B cell (primary cell): ENCODE results near the gene F8. TPM values are rescaled to one million over a fixed set of nuclear protein-coding genes. Genes with fewer than 3 reads are reported as not detected.

ENCODE experiments used
- ATAC-seq: fragments of 200-7000 bp; cut with Tn5 transposase; one replicate; pipeline ENCODE4 v1.10.0; 2021; ENCODE audit warnings: low read depth, mild to moderate bottlenecking, moderate number of reproducible peaks, moderate library complexity
- CTCF ChIA-PET: fragments of 350-600 bp; sonication (Branson Sonifier 250); formaldehyde crosslinking; loops from one replicate; lab custom pipeline; 2021; ENCODE audit warnings: antibody characterized with exemption, inconsistent platforms; lab: Charles Lee
- POLR2A ChIA-PET: fragments of 350-600 bp; sonication (Branson Sonifier 250); formaldehyde crosslinking; loops from one replicate; lab custom pipeline; 2021; ENCODE audit warnings: antibody characterized with exemption; lab: Charles Lee
- DNase-seq: peaks from one replicate; pipeline ENCODE4 v3.0.0; 2013
- H2AFZ ChIP-seq: 2 replicates; pipeline ENCODE4 v1.6.1; 2012; ENCODE audit warnings: mild to moderate bottlenecking, low read depth, low read length; ENCODE audit not compliant: insufficient read depth, poor library complexity, severe bottlenecking
- H3K27ac ChIP-seq, 2 donors: 1 replicate in 1 of 2; 2 replicates in 1 of 2; pipeline ENCODE4 v1.5.1; 2012 to 2013; ENCODE audit warnings: low read length in 2 of 2, mild to moderate bottlenecking in 2 of 2, moderate library complexity in 1 of 2
- H3K27me3 ChIP-seq, 4 experiments: fragments of 200-600 bp in 1 of 4; sonication (generic) in 1 of 4; replicated peaks in 1 of 4; 1 replicate in 2 of 4; 2 replicates in 2 of 4; pipeline versions ENCODE4 v1.6.1 to v1.7.0; 2013 to 2016; ENCODE audit warnings: low read length in 3 of 4, mild to moderate bottlenecking in 2 of 4, mixed read lengths in 1 of 4, moderate library complexity in 1 of 4; ENCODE audit not compliant: insufficient read depth in 4 of 4, control insufficient read depth in 3 of 4; ENCODE audit errors: control extremely low read depth in 1 of 4
- H3K36me3 ChIP-seq, 2 experiments: replicated peaks in 1 of 2; 1 replicate in 1 of 2; 2 replicates in 1 of 2; pipeline versions ENCODE4 v1.6.1 to v1.7.1; 2013; ENCODE audit warnings: low read length in 1 of 2; ENCODE audit not compliant: insufficient read depth in 2 of 2, control insufficient read depth in 1 of 2; ENCODE audit errors: control extremely low read depth in 1 of 2, extremely low read depth in 1 of 2
- H3K4me1 ChIP-seq, 2 donors: fragments of 200-600 bp in 1 of 2; sonication (generic) in 1 of 2; 1 replicate in 1 of 2; 2 replicates in 1 of 2; pipeline versions ENCODE4 v1.5.1 to v1.6.1; 2013 to 2017; ENCODE audit warnings: low read length in 2 of 2; ENCODE audit not compliant: control insufficient read depth in 2 of 2, insufficient read depth in 2 of 2
- H3K4me2 ChIP-seq: replicated peaks from 2 replicates; pipeline ENCODE3; 2012; ENCODE audit warnings: mild to moderate bottlenecking, low read depth, low read length; ENCODE audit not compliant: poor library complexity, severe bottlenecking
- H3K4me3 ChIP-seq, 5 experiments: fragments of 200-600 bp in 1 of 5; sonication (generic) in 1 of 5; 1 replicate in 3 of 5; 2 replicates in 2 of 5; pipeline versions ENCODE4 v1.5.1 to v1.7.0; 2011 to 2016; ENCODE audit warnings: low read length in 4 of 5, mild to moderate bottlenecking in 4 of 5, low read depth in 2 of 5, control low read depth in 1 of 5, moderate library complexity in 1 of 5; ENCODE audit not compliant: insufficient read depth in 1 of 5; ENCODE audit errors: control extremely low read depth in 1 of 5, extremely low read depth in 1 of 5
- H3K79me2 ChIP-seq: fragments of 200-600 bp; sonication (generic); one replicate; pipeline ENCODE4 v1.6.0; 2016; ENCODE audit warnings: low read length; ENCODE audit not compliant: control insufficient read depth, insufficient read depth
- H3K9ac ChIP-seq: fragments of 200-600 bp; sonication (generic); 2 replicates; pipeline ENCODE4 v1.6.1; 2017; ENCODE audit warnings: mild to moderate bottlenecking, low read length, moderate library complexity
- H3K9me3 ChIP-seq, 3 donors: one replicate each; pipeline versions ENCODE4 v1.6.1 to v1.7.1; 2013; ENCODE audit warnings: low read length in 2 of 3; ENCODE audit not compliant: control insufficient read depth in 2 of 3, insufficient read depth in 1 of 3; ENCODE audit errors: control extremely low read depth in 1 of 3
- H4K20me1 ChIP-seq: 2 replicates; pipeline ENCODE4 v1.6.0; 2012; ENCODE audit warnings: mild to moderate bottlenecking, low read length; ENCODE audit not compliant: insufficient read depth, control insufficient read depth, poor library complexity, severe bottlenecking
- H3K27ac Mint-ChIP-seq: one replicate; pipeline ENCODE4 v1.8.0; 2021; ENCODE audit warnings: mixed read lengths
- H3K27me3 Mint-ChIP-seq: one replicate; pipeline ENCODE4 v1.8.0; 2021; ENCODE audit warnings: mixed read lengths
- H3K4me1 Mint-ChIP-seq: one replicate; pipeline ENCODE4 v1.8.0; 2021; ENCODE audit warnings: mixed read lengths
- H3K4me3 Mint-ChIP-seq: one replicate; pipeline ENCODE4 v1.8.0; 2021; ENCODE audit warnings: mixed read lengths
- H3K9me3 Mint-ChIP-seq: one replicate; pipeline ENCODE4 v1.8.0; 2022; ENCODE audit warnings: mixed read lengths; ENCODE audit not compliant: insufficient read depth
- CTCF ChIP-seq: fragments of 200-600 bp; IDR thresholded peaks from one replicate; pipeline ENCODE4 v1.8.0; 2022; ENCODE audit warnings: antibody characterized with exemption, mild to moderate bottlenecking
- EZH2 ChIP-seq: IDR thresholded peaks from 2 replicates; pipeline ENCODE4 v1.6.1; 2012; ENCODE audit warnings: borderline replicate concordance, low read depth, mild to moderate bottlenecking, moderate library complexity, low read length; ENCODE audit not compliant: insufficient read depth, poor library complexity, severe bottlenecking
- WGBS: methylation state at CpG from one replicate; pipeline ENCODE4 v1.1.5; 2013; ENCODE audit warnings: missing lambda C conversion rate; ENCODE audit not compliant: insufficient coverage; 5-methylcytosine and 5-hydroxymethylcytosine counted together
- intact Hi-C: fragments of 100-400 bp; cut with micrococcal nuclease; formaldehyde crosslinking; loops from one replicate; pipeline ENCODE4 v1.10.0; 2022
- polyA plus RNA-seq: library from polyadenylated mRNA; depleted of rRNA; stranded (reverse); fragments of >200 nt; gene quantifications from 2 replicates; pipeline ENCODE4 v1.2.3, GENCODE V29; 2012
- total RNA-seq, 2 donors: library from RNA; stranded (reverse); fragments of 120-200 nt in 1 of 2; gene quantifications; 1 replicate in 1 of 2; 2 replicates in 1 of 2; pipeline versions ENCODE4 v1.2.3 to v1.2.4, GENCODE V29; 2013 to 2022

Gene F8
- total and polyA plus RNA-seq, 2 donors (not counting 1 experiment from before 2014, with no cell fraction given), result 0.86 to 1.4 TPM

GRCh38 chrX:154968353-154968752 lies 54.2 kb downstream of the F8 start:
- DNase-seq, result no peak
- WGBS, result no CpG with 5 or more reads among the region's 2 CpGs

GRCh38 chrX:154967603-154968002 lies 54.9 kb downstream of the F8 start:
- Mint-ChIP-seq H3K27ac (no peak overlapping the region), H3K27me3 (no peaks in the 10 kb centered on the region), H3K4me3 (no peak overlapping the region), H3K4me1 (no peaks in the 10 kb centered on the region), H3K9me3 (no peaks in the 10 kb centered on the region)
- H3K27ac ChIP-seq, result no peak overlapping the region
- H3K9ac ChIP-seq, result no peak overlapping the region
- WGBS, result no CpG with 5 or more reads among the region's 1 CpG
- H3K36me3 ChIP-seq, result no peaks in the 10 kb centered on the region
- no peaks in the 10 kb centered on the region for H3K79me2 ChIP-seq
- no peaks in the 10 kb centered on the region for H3K9me3 ChIP-seq
- H3K4me1 ChIP-seq, result no peaks in the 10 kb centered on the region
- H2AFZ ChIP-seq, result no peak overlapping the region
- H3K4me3 ChIP-seq, result no peak overlapping the region
- no peak overlapping the region for H3K4me2 ChIP-seq
- no peak for DNase-seq
- ChIA-PET CTCF (no interaction called here), POLR2A (no interaction called here)
- no peaks in the 10 kb centered on the region for H4K20me1 ChIP-seq
- no peak for ATAC-seq
- intact Hi-C loops, result no loop called here
- no peak for TF ChIP-seq CTCF
- no peak for TF ChIP-seq EZH2
- no peaks in the 10 kb centered on the region for H3K27me3 ChIP-seq

More at GRCh38 chrX:154968353-154968752, 54.2 kb downstream of the F8 start:
- H3K27me3 ChIP-seq, result no peaks in the 10 kb centered on the region
- no peaks in the 10 kb centered on the region for H3K79me2 ChIP-seq
- no peaks in the 10 kb centered on the region for H3K9me3 ChIP-seq
- no peak overlapping the region for H3K27ac Mint-ChIP-seq
- no peaks in the 10 kb centered on the region for H3K4me1 ChIP-seq
- no peak overlapping the region for H3K4me3 Mint-ChIP-seq
- POLR2A ChIA-PET, result no interaction called here
- no peaks in the 10 kb centered on the region for H4K20me1 ChIP-seq
- H3K27me3 Mint-ChIP-seq, result no peaks in the 10 kb centered on the region
- no peaks in the 10 kb centered on the region for H3K9me3 Mint-ChIP-seq
- no peaks in the 10 kb centered on the region for H3K4me1 Mint-ChIP-seq
- H3K4me3 ChIP-seq, result no peak overlapping the region
- no peak overlapping the region for H3K9ac ChIP-seq
- H3K36me3 ChIP-seq, result no peaks in the 10 kb centered on the region
- no peak for ATAC-seq
- CTCF ChIA-PET, result no interaction called here
- no peak overlapping the region for H2AFZ ChIP-seq
- intact Hi-C loops, result no loop called here
- H3K27ac ChIP-seq, result no peak overlapping the region
- H3K4me2 ChIP-seq, result no peak overlapping the region
- no peak for TF ChIP-seq EZH2
- no peak for TF ChIP-seq CTCF
